ENCODE measurements around the gene ANKRD40.

The ANKRD40 gene

DNA sequence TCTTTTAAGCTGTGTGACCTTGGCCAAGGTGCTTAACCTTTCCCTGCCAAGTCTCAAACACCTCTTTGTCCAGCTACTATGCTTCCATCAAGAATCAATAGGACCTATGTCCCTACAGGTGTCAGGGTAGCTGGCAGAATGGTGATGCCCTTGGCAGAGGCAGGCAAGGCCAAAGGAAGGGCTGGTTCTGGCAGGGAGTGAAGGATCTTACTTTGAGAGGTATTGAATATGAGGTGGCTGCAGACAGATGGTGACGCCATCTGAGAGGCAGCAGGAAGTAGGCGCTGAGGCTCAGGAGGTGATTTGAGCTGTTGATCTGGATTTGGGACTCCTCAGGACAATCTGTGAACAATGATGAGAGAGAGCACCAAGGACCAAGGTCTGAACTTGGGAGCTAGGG lies 60.5 kb downstream of the ANKRD40 start:
- no peak for DNase-seq (ENCODE audit: low read depth in 2 of 2)

DNA sequence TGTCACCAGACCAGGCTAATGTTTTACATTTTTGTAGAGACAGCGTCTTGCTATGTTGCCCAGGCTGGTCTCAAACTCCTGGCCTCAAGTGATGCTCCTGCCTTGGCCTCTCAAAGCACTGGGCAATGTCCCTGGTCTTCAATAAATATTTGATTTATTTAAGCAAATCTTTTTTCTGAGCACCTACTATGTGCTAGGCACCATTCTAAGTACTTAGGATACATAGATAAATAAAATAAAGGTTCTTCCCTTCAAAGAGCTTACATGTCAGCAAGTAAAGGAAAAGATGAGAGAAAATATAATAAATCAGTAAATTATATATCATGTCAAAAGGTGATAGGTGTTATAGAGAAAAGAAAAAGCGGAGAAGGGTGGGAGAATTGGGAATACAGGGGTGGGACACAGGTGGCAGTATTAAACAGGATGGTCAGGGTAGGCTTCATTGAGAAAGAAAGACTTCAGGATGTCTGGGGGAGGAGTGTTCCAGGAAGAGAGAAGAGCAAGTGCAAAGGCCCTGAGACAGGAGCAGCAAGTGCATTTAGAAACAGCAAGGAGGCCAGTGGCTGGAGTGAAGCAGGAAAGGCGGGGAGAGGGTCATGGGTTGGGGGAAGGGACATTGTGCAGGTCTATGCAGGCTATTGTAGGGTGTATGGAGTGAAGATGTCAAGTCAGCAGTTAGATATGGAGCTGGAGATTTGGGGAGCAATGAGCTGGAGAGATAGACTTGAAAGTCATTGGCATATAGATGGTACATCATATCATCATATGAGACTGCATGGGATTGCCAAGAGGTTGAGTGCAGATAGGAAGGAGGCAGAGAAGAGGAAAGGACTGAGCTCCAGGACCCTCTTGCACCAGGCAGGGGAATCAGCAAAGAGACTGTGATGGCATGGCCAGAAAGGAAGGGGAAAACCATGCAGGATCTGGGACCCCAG lies 61.7 kb downstream of the ANKRD40 start:
- DNase-seq (ENCODE audit: low read depth in 2 of 2): no peak
